Measurements from ENCODE around the gene HHATL.

DNA sequence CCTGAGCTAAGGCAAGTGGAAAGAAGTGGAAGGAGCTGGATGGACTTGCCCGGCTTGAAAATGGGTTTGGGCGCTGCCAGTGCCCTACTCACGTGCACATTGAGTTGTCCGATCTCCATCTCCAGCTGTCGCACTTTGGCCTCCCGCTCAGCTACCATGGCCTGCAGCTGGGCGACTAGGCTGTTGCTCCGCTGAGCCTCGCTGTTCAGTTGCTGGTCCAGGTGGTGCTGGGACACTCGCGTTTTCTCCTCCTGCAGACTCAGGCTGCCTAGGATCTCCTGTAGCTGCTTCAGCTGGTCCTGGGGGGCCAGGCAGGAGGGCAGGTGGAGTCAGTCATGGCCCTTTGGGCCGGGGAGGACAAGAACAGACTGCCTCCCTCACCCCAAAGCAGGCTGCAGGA lies 33.0 kb upstream of the HHATL start:
- TF ChIP-seq MAX (IDR thresholded peaks at IDR 0.05) = no peak
- no peak for TF ChIP-seq EP300 (IDR thresholded peaks at IDR 0.05; ENCODE audit: borderline replicate concordance)
- TF ChIP-seq, protein P1, sequence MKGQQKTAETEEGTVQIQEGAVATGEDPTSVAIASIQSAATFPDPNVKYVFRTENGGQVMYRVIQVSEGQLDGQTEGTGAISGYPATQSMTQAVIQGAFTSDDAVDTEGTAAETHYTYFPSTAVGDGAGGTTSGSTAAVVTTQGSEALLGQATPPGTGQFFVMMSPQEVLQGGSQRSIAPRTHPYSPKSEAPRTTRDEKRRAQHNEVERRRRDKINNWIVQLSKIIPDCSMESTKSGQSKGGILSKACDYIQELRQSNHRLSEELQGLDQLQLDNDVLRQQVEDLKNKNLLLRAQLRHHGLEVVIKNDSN (IDR thresholded peaks at IDR 0.05) = no peak
- no peak for TF ChIP-seq TAF1 (IDR thresholded peaks at IDR 0.05; ENCODE audit: low read depth)
- TF ChIP-seq RAD21 (IDR thresholded peaks at IDR 0.05; ENCODE audit: low read depth) = no peak
- no peak for TF ChIP-seq TCF12 (IDR thresholded peaks at IDR 0.05; ENCODE audit: low read depth)
- TF ChIP-seq CEBPB (IDR thresholded peaks at IDR 0.05) = no peak
- no peak for TF ChIP-seq EGR1 (IDR thresholded peaks at IDR 0.05)

Measured in Ishikawa (cell line).